Naive thymus-derived CD4-positive, alpha-beta T cell (primary cell): ENCODE results near the gene MACIR. TPM values are rescaled to one million over a fixed set of nuclear protein-coding genes. Genes with fewer than 3 reads are reported as not detected.

Experiments
- ATAC-seq: fragments of 150-1000 bp; cut with Tn5 transposase; 2 replicates; pipeline ENCODE4 v1.10.0; 2021; ENCODE audit warnings: mild to moderate bottlenecking, moderate library complexity
- CTCF ChIA-PET: fragments of 350-600 bp; sonication (Branson Sonifier 250); formaldehyde crosslinking; loops from one replicate; lab custom pipeline; 2021; ENCODE audit warnings: antibody characterized with exemption; lab: Charles Lee
- POLR2A ChIA-PET: fragments of 350-600 bp; sonication (Branson Sonifier 250); formaldehyde crosslinking; loops from one replicate; lab custom pipeline; 2021; ENCODE audit warnings: antibody characterized with exemption, inconsistent platforms; lab: Charles Lee
- DNase-seq, 9 donors: peaks; one replicate each; pipeline versions ENCODE4 v3.0.0 to v3.0.0-alpha.2; 2020 to 2022; ENCODE audit warnings: mixed read lengths in 1 of 9
- H3K27ac ChIP-seq: one replicate; pipeline ENCODE4 v1.7.0; 2013; ENCODE audit warnings: mild to moderate bottlenecking, low read depth, low read length, moderate library complexity
- H3K27me3 ChIP-seq, 2 donors: one replicate each; pipeline ENCODE4 v1.7.0; 2013; ENCODE audit warnings: low read length in 2 of 2, mild to moderate bottlenecking in 2 of 2, moderate library complexity in 2 of 2; ENCODE audit not compliant: control insufficient read depth in 2 of 2, insufficient read depth in 2 of 2
- H3K36me3 ChIP-seq, 3 experiments: 1 replicate in 2 of 3; 2 replicates in 1 of 3; pipeline ENCODE4 v1.7.0; 2013; ENCODE audit warnings: low read length in 3 of 3, mild to moderate bottlenecking in 3 of 3, moderate library complexity in 1 of 3; ENCODE audit not compliant: insufficient read depth in 3 of 3, control insufficient read depth in 2 of 3
- H3K4me1 ChIP-seq, 2 donors: one replicate each; pipeline ENCODE4 v1.7.0; 2013; ENCODE audit warnings: low read length in 2 of 2, mild to moderate bottlenecking in 2 of 2, moderate library complexity in 1 of 2; ENCODE audit not compliant: control insufficient read depth in 2 of 2, insufficient read depth in 2 of 2
- H3K4me3 ChIP-seq: 2 replicates; pipeline ENCODE4 v1.7.0; 2013; ENCODE audit warnings: mild to moderate bottlenecking, low read length
- H3K9me3 ChIP-seq, 3 experiments: 1 replicate in 2 of 3; 2 replicates in 1 of 3; pipeline ENCODE4 v1.7.0; 2013; ENCODE audit warnings: low read length in 3 of 3; ENCODE audit not compliant: control insufficient read depth in 2 of 3
- H3K27ac Mint-ChIP-seq, 9 donors: one replicate each; pipeline ENCODE4 v1.8.0; 2020 to 2022; ENCODE audit warnings: mixed read lengths in 9 of 9, mild to moderate bottlenecking in 8 of 9, moderate library complexity in 5 of 9, inconsistent platforms in 2 of 9
- H3K27me3 Mint-ChIP-seq, 5 donors: one replicate each; pipeline ENCODE4 v1.8.0; 2021 to 2022; ENCODE audit warnings: mixed read lengths in 5 of 5, mild to moderate bottlenecking in 1 of 5
- H3K36me3 Mint-ChIP-seq, 5 donors: one replicate each; pipeline ENCODE4 v1.8.0; 2020 to 2022; ENCODE audit warnings: mixed read lengths in 5 of 5, mild to moderate bottlenecking in 3 of 5, inconsistent platforms in 1 of 5
- H3K4me1 Mint-ChIP-seq, 7 donors: one replicate each; pipeline ENCODE4 v1.8.0; 2020 to 2022; ENCODE audit warnings: mixed read lengths in 7 of 7, mild to moderate bottlenecking in 3 of 7, inconsistent platforms in 1 of 7
- H3K4me3 Mint-ChIP-seq, 10 donors: one replicate each; pipeline ENCODE4 v1.8.0; 2020 to 2022; ENCODE audit warnings: mild to moderate bottlenecking in 10 of 10, mixed read lengths in 10 of 10, moderate library complexity in 6 of 10, inconsistent platforms in 2 of 10
- H3K9me3 Mint-ChIP-seq, 11 donors: one replicate each; pipeline ENCODE4 v1.8.0; 2020 to 2022; ENCODE audit warnings: mixed read lengths in 11 of 11, mild to moderate bottlenecking in 4 of 11, inconsistent platforms in 1 of 11, moderate library complexity in 1 of 11
- intact Hi-C, 2 donors: fragments of 100-400 bp; cut with micrococcal nuclease; formaldehyde crosslinking; loops; one replicate each; pipeline ENCODE4 v1.15.1; 2023
- polyA plus RNA-seq, 2 donors: library from polyadenylated mRNA; unstranded; fragments of 300-500 nt; fragmentation: Illumina TruSeq; gene quantifications; one replicate each; pipeline ENCODE4 v1.2.3, GENCODE V29; 2021
- total RNA-seq, 6 experiments: library from RNA in 5 of 6; stranded (reverse) in 5 of 6; gene quantifications; 1 replicate in 5 of 6; 2 replicates in 1 of 6; pipeline ENCODE4 v1.2.3 and lab custom pipeline; 2021 to 2026

The MACIR gene
- total and polyA plus RNA-seq, 7 experiments from 2014 or later, result 1.4 to 6.1 (median 2.3) TPM

- Mint-ChIP-seq H3K4me3 (peak overlapping the region in 2 of 10 donors; percentile 33), H3K9me3 (peaks cover 0 to 4% (median 0%) of the 10 kb centered on the region in 11 donors), H3K27ac (no peak overlapping the region), H3K36me3 (peaks cover 0 to 5% (median 0%) of the 10 kb centered on the region in 5 donors), H3K27me3 (peaks cover 0 to 14% (median 0%) of the 10 kb centered on the region in 5 donors), H3K4me1 (peaks cover 10 to 25% (median 15%) of the 10 kb centered on the region in 7 donors)
- no peaks in the 10 kb centered on the region for H3K4me1 ChIP-seq
- ChIA-PET CTCF (no interaction called here), POLR2A (no interaction called here)
- intact Hi-C loops, result no loop called here
- H3K27me3 ChIP-seq, result no peaks in the 10 kb centered on the region
- no peak overlapping the region for H3K27ac ChIP-seq
- H3K36me3 ChIP-seq, result peaks cover 0 to 9% (median 0%) of the 10 kb centered on the region in 3 experiments
- H3K9me3 ChIP-seq, result no peaks in the 10 kb centered on the region
- DNase-seq, result no peak
- H3K4me3 ChIP-seq, result no peak overlapping the region
- ATAC-seq, result no peak
These were observed 2.4 kb downstream of the MACIR start for GRCh38 chr5:103260951-103261350.

- ATAC-seq (no peak), DNase-seq (no peak)
- Histone ChIP-seq H3K4me1 (no peaks in the 10 kb centered on the region), H3K36me3 (peaks cover 0 to 9% (median 0%) of the 10 kb centered on the region in 3 experiments), H3K9me3 (no peaks in the 10 kb centered on the region), H3K27ac (no peak overlapping the region), H3K4me3 (no peak overlapping the region), H3K27me3 (no peaks in the 10 kb centered on the region)
- peaks cover 0 to 4% (median 0%) of the 10 kb centered on the region in 11 donors for H3K9me3 Mint-ChIP-seq
- no peak overlapping the region for H3K4me3 Mint-ChIP-seq
- POLR2A ChIA-PET, result no interaction called here
- intact Hi-C loops, result no loop called here
- H3K27ac Mint-ChIP-seq, result no peak overlapping the region
- H3K36me3 Mint-ChIP-seq, result peaks cover 0 to 9% (median 6%) of the 10 kb centered on the region in 5 donors
- H3K27me3 Mint-ChIP-seq, result peaks cover 0 to 11% (median 0%) of the 10 kb centered on the region in 5 donors
- CTCF ChIA-PET, result interaction anchor here (0.6 kb wide), 1 partner anchor 38 kb away, joined by 3 read pairs; no protein-coding TSS in a partner anchor
- peaks cover 10 to 25% (median 15%) of the 10 kb centered on the region in 7 donors for H3K4me1 Mint-ChIP-seq
These were observed 3.9 kb downstream of the MACIR start for GRCh38 chr5:103262422-103262871.

GRCh38 chr5:103263054-103263453, 4.5 kb downstream of the MACIR start:
- Mint-ChIP-seq H3K27ac (no peak overlapping the region), H3K27me3 (peaks cover 0 to 11% (median 0%) of the 10 kb centered on the region in 5 donors), H3K4me3 (no peak overlapping the region), H3K36me3 (peaks cover 0 to 9% (median 6%) of the 10 kb centered on the region in 5 donors), H3K9me3 (peaks cover 0 to 4% (median 0%) of the 10 kb centered on the region in 11 donors), H3K4me1 (peaks cover 9 to 23% (median 11%) of the 10 kb centered on the region in 7 donors)
- Histone ChIP-seq H3K27ac (no peak overlapping the region), H3K9me3 (no peaks in the 10 kb centered on the region), H3K4me3 (no peak overlapping the region), H3K27me3 (no peaks in the 10 kb centered on the region), H3K36me3 (peaks cover 0 to 9% (median 0%) of the 10 kb centered on the region in 3 experiments), H3K4me1 (no peaks in the 10 kb centered on the region)
- ChIA-PET CTCF (no interaction called here), POLR2A (no interaction called here)
- no peak for ATAC-seq
- DNase-seq, result no peak
- intact Hi-C loops, result no loop called here

GRCh38 chr5:103264508-103264907, 5.9 kb downstream of the MACIR start:
- POLR2A ChIA-PET, result no interaction called here
- intact Hi-C loops, result no loop called here
- Histone ChIP-seq H3K9me3 (no peaks in the 10 kb centered on the region), H3K4me3 (no peak overlapping the region), H3K27ac (no peak overlapping the region), H3K4me1 (no peaks in the 10 kb centered on the region), H3K27me3 (no peaks in the 10 kb centered on the region), H3K36me3 (peaks cover 0 to under 1% (median 0%) of the 10 kb centered on the region in 3 experiments)
- Mint-ChIP-seq H3K36me3 (peaks cover 0 to 9% (median 6%) of the 10 kb centered on the region in 5 donors), H3K27me3 (peaks cover 0 to 11% (median 0%) of the 10 kb centered on the region in 5 donors), H3K4me1 (peaks cover 6 to 23% (median 10%) of the 10 kb centered on the region in 7 donors), H3K9me3 (peaks cover 0 to 4% (median 0%) of the 10 kb centered on the region in 11 donors), H3K27ac (no peak overlapping the region), H3K4me3 (no peak overlapping the region)
- CTCF ChIA-PET, result no interaction called here
- DNase-seq (no peak), ATAC-seq (no peak)

- H3K9me3 ChIP-seq, result no peaks in the 10 kb centered on the region
- ChIA-PET CTCF (no interaction called here), POLR2A (no interaction called here)
- Mint-ChIP-seq H3K27me3 (no peaks in the 10 kb centered on the region), H3K9me3 (no peaks in the 10 kb centered on the region), H3K4me1 (peaks cover 5 to 28% (median 15%) of the 10 kb centered on the region in 7 donors), H3K4me3 (no peak overlapping the region), H3K27ac (no peak overlapping the region), H3K36me3 (peaks cover 0 to 11% (median 4%) of the 10 kb centered on the region in 5 donors)
- DNase-seq (no peak), ATAC-seq (no peak)
- H3K4me3 ChIP-seq, result no peak overlapping the region
- no peak overlapping the region for H3K27ac ChIP-seq
- no peaks in the 10 kb centered on the region for H3K36me3 ChIP-seq
- peaks cover 0 to 5% of the 10 kb centered on the region in 2 donors for H3K4me1 ChIP-seq
- intact Hi-C loops, result no loop called here
- H3K27me3 ChIP-seq, result no peaks in the 10 kb centered on the region
These were observed 12.0 kb downstream of the MACIR start for GRCh38 chr5:103270581-103270980.

- Mint-ChIP-seq H3K4me1 (peaks cover 5 to 28% (median 15%) of the 10 kb centered on the region in 7 donors), H3K4me3 (peak overlapping the region in 3 of 10 donors; percentile 14 to 56 (median 30)), H3K36me3 (peaks cover 0 to 17% (median 2%) of the 10 kb centered on the region in 5 donors), H3K9me3 (no peaks in the 10 kb centered on the region), H3K27me3 (no peaks in the 10 kb centered on the region), H3K27ac (no peak overlapping the region)
- DNase-seq, result no peak
- ChIA-PET CTCF (no interaction called here), POLR2A (interaction anchor here (1.2 kb wide), 1 partner anchor 13 kb away, joined by 3 read pairs; the partner anchor contains the start of gene MACIR)
- no peak for ATAC-seq
- no peak overlapping the region for H3K4me3 ChIP-seq
- H3K9me3 ChIP-seq, result no peaks in the 10 kb centered on the region
- no peaks in the 10 kb centered on the region for H3K36me3 ChIP-seq
- H3K4me1 ChIP-seq, result peaks cover 0 to 5% of the 10 kb centered on the region in 2 donors
- H3K27ac ChIP-seq, result no peak overlapping the region
- H3K27me3 ChIP-seq, result no peaks in the 10 kb centered on the region
- intact Hi-C loops, result no loop called here
These were observed 13.2 kb downstream of the MACIR start for GRCh38 chr5:103271570-103272289.
